GM21423 (cell line): ENCODE measurements around the gene HSF5.
"Not testable (repeated sequence)": the region's sequence is repeated elsewhere in the genome, so short reads cannot be mapped to it uniquely, and the experiment has no call there.

Experiments
- ATAC-seq: cut with Tn5 transposase; IDR thresholded peaks from one replicate; pipeline ENCODE4 v1.9.1; 2021; ENCODE audit warnings: mild to moderate bottlenecking, moderate library complexity; ENCODE audit not compliant: unreplicated experiment

Gene HSF5

DNA sequence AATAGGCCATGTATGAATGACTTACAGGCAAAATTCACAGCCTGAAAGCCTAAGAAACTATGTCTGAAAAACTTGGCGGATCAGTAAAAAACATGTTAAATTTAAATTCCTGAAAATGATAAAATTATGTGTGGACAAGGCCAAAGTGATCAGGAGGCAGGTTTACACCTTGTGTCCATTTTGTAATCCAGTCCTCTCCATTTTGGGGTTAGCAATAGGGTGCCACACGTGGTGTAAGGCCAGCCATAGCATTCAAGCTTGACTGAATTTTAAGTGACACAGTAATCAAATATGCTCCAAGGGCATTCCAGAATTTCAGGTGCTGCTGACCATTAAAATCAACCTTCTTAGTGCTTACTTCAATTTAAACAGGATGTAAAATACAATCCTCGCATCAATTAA lies 73.6 kb downstream of the HSF5 start:
- no peak for ATAC-seq

GRCh38 chr17:58413684-58414083 lies 74.5 kb downstream of the HSF5 start:
- ATAC-seq: no peak

DNA sequence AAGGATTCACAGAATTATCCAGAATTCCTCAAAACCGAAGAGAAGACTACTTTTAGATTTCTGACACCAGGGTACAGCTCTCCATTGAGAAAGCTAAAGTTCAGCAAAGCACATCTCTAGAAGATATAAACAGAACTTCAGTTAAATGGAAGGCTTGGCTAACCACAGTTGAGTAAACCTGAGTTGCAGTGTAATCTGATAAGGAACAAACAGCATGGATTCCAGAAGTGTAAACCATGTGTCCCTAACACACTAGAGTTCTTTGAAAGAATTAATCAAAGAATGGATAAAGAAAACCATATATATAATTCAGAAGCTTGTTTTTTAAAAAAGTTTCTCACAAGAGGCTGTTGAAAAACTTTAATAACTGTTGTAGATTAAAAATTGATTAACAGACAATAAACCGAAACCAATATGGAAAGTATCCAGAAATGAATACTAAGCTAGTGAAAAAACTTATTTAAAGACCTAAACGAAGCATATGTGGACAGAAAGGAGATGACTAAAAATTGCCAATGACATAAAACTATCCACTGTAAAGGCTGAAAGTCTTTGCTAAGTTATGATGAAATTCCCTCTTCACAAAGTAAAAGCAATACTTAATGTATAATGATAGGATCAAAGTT lies 75.1 kb downstream of the HSF5 start:
- ATAC-seq: no peak

GRCh38 chr17:58412064-58412703 lies 76.0 kb downstream of the HSF5 start:
- no peak for ATAC-seq

DNA sequence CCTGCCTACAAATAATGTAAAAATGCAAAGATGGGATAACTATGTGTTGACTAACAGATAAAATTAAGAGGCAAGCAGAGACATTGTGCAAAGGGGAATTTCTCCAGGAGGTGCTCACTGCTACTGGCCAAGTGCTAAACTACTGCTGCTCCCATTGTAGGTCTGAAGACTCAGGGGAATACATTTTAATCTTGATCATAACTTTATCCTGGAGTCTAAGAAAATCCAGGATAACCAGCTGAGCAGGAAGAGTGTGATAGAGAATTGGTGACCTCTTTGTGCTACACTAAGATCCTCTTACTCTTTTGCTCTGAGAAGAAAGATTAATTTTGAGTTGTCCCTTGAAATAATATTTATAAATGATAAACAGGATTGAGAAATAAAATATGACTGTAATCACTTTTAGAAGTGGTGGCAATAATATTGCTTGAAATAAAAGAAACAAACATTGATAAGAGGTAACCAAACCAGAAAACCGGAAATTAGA lies 76.8 kb downstream of the HSF5 start:
- ATAC-seq: no peak

GRCh38 chr17:58410714-58411407 lies 77.3 kb downstream of the HSF5 start:
- ATAC-seq: no peak

GRCh38 chr17:58409432-58409831 lies 78.8 kb downstream of the HSF5 start:
- no peak for ATAC-seq

GRCh38 chr17:58403311-58403710 lies 84.9 kb downstream of the HSF5 start:
- no peak for ATAC-seq

GRCh38 chr17:58402679-58403078 lies 85.5 kb downstream of the HSF5 start:
- no peak for ATAC-seq

GRCh38 chr17:58402047-58402446 lies 86.2 kb downstream of the HSF5 start:
- ATAC-seq: no peak

DNA sequence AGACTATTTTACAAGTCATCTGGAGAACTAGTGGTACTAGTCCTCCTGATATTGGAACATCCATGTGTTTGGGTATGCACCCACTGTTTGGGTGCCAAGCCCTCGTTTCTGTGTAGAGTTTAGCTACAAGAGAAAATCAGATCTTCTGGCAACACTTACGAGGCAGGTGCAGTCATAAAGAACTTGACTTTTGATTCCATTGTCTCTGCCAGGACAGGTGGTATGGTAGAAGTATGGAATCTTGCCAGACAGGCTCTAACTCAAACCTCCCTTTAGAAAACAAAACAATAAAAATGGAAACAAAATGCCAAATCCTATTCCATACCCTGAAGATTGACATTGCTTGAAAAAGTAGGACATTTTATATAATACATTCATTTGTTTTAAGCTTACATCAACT lies 86.9 kb downstream of the HSF5 start:
- ATAC-seq: no peak

DNA sequence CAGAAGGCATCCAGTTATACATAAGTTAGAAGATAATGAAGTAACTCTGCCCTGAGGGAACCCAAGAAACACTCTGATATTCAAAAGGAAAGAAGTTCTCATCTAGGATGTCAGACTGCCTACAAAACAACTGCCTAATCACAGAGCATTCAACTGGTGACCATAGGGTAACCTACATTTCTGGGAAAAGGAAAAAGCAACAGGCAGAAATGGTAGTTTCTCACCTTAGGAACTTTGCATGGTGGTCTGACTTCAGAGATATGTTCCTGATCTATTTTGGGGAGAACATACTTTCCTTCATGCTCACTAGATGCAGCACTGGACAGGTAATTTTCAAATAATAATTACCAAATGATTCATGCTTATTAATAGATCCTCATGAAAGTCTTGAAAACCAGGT lies 87.4 kb downstream of the HSF5 start:
- ATAC-seq: no peak

GRCh38 chr17:58399974-58400373 lies 88.2 kb downstream of the HSF5 start:
- no peak for ATAC-seq

GRCh38 chr17:58398574-58399266 lies 89.5 kb downstream of the HSF5 start:
- ATAC-seq: no peak

GRCh38 chr17:58397421-58397820 lies 90.8 kb downstream of the HSF5 start:
- ATAC-seq: not testable (repeated sequence)

GRCh38 chr17:58396173-58396572 lies 92.0 kb downstream of the HSF5 start:
- ATAC-seq: no peak

GRCh38 chr17:58394534-58395223 lies 93.5 kb downstream of the HSF5 start:
- ATAC-seq: no peak

DNA sequence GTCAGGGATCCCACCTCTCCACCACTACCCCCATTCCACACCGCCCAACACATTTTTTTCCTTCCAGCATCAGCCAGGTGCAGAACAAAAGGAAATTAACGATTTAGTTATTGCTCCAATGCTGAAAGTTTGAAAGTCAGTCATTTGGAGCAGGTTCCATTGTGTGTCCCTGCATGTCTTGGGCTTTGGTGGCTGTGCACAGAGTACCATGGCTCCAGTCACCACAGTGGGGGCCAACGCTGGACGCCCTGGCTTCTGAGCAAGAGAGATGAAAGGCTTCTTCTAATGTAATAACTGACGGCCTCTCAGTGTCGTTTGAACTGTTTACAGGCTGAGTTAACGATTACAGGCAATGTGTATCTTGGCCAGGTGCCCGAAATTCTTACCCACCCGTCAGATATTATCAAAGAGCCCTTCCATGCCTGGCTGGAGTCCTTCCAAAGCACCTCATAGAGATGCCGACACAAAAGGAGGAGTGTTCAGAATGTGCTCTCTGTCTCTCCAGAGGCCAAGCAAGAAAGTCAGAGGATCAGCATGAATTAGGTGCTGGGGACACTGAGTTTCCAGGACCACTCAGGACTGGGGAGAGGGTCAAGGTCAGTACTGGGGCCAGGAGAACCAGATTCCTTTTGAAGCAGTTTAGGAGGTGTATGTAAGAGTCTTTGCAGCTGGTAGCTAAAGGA lies 96.8 kb downstream of the HSF5 start:
- ATAC-seq: no peak

GRCh38 chr17:58390884-58391283 lies 97.3 kb downstream of the HSF5 start:
- ATAC-seq: no peak
